ENCODE measurements around the gene TREML1.
"Not testable (repeated sequence)": the region's sequence is repeated elsewhere in the genome, so short reads cannot be mapped to it uniquely, and the experiment has no call there.

TREML1 gene

DNA sequence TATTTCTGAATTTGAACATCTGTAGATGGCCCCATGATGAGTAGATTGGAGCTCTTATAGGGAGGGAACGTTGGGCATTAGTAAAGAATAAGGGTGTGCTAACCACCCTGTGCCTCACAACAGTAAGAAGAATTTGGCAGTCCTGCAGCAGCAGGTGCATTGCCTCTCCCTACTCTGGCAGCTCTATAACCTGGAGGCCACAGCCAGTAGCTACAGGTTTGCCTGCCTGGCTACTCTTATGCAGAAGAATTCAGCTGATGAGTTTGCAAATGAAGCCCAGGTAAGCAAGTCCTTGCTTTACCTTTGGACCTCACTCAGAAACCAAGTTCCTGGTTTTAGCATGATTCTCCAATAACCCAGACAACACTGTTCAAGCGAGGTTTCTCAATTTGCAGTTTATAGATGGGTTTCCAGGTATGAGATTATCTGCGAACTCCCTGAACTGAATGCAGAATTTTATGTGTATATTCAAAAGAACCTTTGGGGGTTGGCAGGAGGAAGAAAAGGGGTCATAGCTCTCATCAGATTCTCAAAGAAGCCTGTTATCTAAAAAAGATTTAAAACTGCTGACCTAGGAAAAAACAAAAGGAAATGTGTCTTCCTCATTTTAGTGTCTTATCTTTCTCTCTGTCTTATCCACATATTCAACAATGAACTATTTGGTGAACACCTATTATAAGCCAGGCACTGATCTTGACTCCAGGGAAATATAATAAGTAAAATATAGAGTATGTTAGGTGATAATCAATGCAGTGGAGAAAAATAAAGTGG lies 18.9 kb downstream of the TREML1 start:
- no peak for DNase-seq

DNA sequence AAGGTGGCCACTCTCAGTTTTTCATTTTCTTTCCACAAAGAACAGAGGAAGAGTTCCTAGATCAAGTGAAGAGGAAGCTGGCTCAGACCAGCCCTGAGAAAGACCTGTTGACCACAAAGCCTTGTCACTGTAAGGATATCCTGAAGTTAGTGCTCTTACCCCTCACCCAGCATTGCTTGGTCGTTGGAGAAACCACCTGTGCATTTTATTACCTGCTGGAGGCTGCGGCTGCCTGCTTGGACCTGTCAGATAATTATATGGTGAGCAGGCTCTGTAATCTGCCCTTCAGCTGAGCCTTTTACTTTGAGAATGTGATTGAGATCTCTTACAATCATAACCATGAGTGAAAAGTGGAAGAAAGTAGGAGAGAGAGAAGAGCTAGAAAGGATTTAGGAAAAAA lies 21.9 kb downstream of the TREML1 start:
- DNase-seq = no peak

DNA sequence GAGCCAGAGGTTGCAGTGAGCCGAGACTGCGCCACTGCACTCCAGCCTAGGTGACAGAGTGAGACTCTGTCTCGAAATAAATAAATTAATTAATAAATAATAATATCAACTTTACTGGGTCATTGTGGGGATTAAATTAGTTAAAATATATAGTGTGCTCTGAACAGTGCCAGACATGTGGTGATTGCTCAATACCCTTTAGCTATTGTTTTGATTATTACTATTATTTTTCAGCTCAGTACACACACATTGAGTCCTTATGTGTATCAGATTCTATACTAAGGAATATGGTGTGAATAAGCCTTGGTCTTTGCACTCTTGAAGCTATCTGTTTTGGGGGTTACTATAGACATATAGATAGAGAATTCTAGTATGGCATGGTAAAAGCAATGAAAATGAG lies 28.9 kb downstream of the TREML1 start:
- DNase-seq = no peak

DNA sequence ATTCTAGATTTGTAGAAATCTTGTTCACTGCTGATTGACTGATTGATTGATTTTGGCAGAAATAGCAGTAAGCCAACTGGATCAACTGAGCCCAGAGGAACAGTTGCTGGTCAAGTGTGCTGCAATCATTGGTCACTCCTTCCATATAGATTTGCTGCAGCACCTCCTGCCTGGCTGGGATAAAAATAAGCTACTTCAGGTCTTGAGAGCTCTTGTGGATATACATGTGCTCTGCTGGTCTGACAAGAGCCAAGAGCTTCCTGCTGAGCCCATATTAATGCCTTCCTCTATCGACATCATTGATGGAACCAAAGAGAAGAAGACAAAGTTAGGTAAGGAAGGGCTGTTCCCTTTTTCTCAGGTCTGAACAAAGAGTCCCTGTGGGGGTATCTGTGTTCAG lies 31.2 kb downstream of the TREML1 start:
- no peak for DNase-seq

DNA sequence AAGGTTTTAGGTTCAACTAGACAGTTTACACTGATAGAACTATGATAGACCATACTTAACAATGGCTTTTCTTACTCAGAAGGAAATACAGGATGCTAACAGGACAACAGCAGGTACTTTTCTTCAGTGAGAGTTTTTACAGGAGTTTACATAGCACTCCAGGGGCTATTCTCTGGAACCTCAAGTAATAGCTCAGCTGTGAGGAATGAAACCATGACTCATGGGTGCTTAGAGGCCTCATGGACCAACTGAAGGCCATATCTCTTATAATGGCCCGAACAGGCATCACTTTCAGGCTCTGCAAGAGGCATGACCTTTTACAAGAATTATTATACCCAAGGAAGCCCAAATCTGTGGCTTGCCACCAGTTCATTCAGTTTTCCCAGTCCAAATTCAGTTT lies 31.8 kb downstream of the TREML1 start:
- no peak for DNase-seq

DNA sequence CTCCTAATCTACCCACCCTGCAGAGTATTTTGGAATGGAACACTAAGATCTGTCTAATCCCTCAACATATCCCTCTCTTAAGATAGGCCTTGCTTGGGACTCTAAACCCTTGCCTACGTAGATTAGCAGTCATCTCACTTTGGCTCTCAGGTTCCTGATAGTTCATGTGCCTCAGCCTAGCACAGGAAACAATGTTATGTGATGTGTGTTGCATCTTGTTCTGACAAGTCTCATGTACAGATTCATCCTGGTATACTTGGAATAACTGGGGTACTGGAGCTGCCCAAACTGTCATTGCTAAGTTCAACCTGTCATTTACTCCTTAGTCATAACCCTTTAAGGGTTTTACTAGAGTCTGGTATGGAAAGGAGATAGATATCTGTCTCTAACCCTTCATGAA lies 34.1 kb downstream of the TREML1 start:
- no peak for DNase-seq

DNA sequence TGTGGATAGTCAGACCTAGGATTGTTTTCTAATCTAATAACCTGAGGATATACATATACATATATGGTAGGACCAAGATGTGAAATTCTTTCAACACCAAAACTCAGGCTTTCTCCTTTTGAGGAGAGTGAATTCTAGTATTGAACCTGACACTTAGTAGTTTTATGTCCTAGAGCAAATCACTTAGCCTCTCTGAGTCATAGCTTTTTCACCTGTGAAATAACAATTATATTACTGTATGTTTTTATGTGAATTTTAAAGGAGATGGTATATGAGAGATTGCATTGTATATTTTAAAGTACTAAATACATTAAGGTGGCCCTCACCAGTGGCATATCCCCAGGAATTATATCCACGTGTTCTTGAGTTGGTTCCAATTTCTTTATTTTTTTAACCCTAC lies 34.6 kb downstream of the TREML1 start:
- DNase-seq = no peak

DNA sequence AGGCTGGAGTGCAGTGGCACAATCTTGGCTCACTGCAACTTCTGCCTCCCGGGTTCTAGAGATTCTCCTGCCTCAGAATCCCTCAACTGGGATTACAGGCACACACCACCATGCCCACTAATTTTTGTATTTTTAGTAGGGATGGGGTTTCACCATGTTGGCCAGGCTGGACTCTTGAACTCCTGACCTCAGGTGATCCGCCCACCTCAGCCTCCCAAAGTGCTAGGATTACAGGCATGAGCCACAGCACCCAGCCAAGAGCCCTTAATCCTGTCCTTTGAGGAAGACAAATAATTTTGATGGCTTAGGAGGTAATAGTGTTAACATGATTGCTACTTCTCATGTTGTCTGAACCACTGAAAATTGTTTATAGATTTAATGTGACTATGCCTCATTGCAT lies 39.1 kb downstream of the TREML1 start:
- not testable (repeated sequence) for DNase-seq

DNA sequence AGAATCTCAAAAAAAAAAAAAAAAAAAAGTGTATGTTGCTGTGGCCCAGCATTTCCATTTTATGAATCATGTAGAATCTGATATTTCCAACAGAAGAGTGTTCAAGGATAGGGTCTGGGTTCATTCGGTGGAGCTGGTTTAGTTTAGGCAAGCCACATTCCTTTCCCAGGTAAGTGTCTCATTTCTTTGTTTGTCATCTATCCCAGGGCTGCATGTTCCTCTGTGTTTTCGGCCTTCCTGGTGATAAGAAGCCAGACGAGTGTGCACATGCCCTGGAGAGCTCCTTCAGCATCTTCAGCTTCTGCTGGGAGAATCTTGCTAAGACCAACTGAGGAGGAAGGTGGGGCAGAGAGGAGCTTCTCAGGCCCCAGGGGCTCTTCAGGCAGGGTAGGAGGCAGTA lies 43.1 kb downstream of the TREML1 start:
- DNase-seq = no peak

DNA sequence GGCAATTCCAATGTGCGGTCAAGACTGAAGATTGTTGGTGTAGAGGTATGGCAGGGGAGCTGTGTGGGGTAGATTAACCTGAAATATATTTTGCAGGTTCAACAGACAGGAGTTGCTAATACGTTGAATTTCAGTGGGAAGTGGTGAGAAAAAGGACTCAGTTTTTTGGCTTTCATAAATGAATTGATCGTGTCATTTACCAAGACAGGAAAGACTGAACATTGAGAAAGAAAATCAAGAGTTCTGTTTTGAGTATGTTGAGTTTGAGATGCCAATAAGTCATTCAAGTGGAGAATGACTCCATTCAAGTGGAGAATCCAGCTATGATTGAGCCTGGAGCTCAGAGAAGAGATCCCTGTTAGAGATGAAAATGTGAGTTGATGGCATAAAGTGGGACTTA lies 50.3 kb downstream of the TREML1 start:
- no peak for DNase-seq

DNA sequence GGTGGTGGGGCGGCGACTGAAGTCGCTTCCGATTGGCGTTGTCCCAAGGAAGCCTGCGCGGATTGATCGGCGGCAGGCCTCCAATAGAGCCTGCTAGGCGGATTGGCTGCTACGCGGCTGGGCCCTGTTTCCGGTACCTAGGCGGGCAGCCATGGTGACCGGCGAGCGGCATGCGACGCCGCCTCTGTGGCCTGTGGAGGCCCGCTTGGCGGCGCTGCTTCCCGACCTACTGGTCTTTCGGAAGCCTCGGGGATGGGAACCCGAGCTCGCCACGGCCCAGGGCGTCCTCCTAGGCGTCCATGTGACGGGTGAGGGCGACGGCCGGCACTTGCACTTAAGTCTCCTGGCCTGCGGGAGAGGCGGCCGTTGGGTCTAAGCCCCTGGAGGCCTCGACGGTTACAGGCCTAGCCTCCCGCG lies 53.3 kb downstream of the TREML1 start:
- DNase-seq = no peak
